GM18517 (cell line): ENCODE measurements around the gene SMARCAL1.

Source experiments
- ATAC-seq: cut with Tn5 transposase; IDR thresholded peaks from one replicate; pipeline ENCODE4 v1.9.1; 2021; ENCODE audit warnings: mild to moderate bottlenecking, moderate library complexity; ENCODE audit not compliant: unreplicated experiment

SMARCAL1 gene

DNA sequence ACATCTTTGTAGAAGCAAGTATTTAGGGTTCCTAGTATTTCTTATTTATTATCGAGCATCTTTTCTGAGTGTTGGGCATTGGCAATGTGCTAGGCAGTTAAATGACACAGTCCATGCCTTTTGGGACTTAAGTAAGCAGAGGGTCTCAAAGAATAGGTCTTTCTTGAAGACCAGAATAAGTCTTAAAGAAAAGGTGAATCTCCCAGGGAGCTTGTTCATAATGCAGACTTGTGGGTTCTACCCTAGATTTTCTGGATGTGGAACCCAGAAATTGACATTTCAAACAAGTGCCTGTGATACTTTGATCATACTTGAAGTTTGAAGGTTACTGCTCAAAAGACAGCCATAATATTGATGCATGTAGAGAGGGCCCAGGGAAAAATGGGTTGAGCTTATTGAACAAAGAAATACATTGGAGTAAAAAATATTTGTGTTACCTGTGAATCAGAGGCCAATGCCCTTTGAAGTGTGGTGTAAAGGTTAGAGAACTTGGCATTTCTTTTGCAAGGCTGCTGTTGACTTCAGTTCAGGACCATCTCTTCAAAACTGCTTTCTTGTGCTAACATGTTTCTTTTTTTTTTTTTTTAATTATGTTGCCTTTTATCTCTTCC lies 110.7 kb downstream of the SMARCAL1 start:
- ATAC-seq: no peak

DNA sequence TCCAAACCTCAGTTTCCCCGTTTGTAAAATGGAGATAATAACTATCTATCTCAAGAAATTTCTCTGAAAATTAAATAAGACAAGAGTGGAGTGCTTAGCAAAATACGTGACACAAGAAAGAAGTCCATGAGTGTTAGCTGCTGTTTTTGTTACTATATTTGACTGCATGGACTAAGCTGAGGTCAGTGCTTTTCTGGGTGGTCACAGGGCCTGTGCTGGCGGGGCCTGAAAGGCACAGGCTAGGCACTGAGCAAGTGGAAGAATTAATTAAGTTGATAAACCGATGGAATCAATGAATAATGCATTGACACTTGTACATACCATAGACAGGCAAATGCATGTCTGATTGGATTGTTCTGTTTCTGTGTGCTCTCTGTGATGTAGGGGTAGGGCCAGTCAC lies 113.7 kb downstream of the SMARCAL1 start:
- ATAC-seq: no peak

- no peak for ATAC-seq
Observed at GRCh38 chr2:216526939-216527338, 114.7 kb downstream of the SMARCAL1 start.

DNA sequence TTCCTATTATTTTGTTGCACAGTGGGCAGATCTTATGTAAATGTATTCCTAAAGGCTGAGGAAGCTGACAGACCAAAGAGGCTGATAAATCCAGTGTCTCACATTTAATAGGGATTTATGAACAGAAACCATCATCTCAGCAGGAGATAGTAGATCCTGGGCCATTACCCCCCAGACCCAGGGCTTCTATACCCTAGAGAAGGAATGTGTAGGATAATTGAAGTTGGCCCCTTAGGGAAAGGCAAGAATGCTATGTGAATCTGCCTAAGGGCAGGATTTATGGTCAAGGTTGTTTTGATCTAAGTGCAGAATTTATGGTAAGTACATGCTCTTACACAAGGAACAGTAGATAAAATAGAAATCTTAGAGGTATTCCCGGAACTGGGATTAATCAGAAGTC lies 115.3 kb downstream of the SMARCAL1 start:
- ATAC-seq: no peak

GRCh38 chr2:216532562-216532961 lies 120.3 kb downstream of the SMARCAL1 start:
- ATAC-seq: no peak
